Measurements from ENCODE around the gene METTL5.
"Not testable (repeated sequence)": the region's sequence is repeated elsewhere in the genome, so short reads cannot be mapped to it uniquely, and the experiment has no call there.

Gene METTL5

DNA sequence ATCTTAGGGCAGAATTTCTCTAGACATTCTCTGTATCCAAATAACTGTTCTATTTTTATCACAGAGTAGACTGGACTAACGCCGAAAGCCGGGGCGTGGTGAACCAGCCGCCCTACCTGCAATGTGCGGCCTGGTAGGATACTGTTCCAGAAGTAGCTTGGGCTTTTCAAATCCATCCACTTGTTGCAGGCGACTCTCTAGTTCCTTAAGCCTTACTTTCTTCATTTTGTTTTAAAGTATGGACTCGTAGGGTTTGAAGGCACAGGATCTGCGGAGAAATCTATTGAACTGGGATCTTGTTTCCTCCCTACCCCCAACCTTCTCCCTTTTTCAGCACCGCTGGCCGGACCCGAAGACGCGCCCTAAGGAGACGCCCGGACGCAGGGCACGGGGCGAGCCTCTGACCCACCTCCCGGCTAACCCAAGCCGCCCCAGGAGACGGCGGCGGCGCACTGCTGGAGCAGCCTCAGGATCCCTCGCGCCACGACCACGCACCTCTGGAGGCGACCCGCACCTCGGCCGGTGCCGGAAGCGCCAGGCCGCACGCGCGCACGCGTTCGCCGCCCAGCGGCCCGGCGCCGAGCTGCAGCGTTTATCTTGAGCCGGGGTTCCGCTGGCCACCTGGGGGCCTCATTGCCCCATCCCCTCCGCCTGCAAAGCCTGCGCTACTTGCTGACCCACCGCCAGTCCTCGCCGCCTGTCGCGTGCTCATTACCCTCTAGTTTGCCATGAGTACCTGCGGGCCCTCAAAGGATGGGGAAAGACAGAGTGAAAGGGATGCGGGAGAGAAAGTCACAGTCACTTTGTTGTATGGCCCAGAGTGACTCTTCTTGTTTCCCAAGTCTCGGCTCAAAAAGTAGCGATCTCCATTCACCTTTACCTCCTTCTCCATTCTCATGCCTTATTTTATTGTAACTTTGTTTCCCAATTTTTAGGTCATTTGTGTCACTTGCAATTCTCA, at the start of gene METTL5:
TSS of gene METTL5 (minus strand) at position 533 of the 961 bp plus-strand sequence. CDS start at position 225, 308 bp downstream.
- DNase-seq, result peak; percentile 52

- DNase-seq, result no peak
These were observed 47.3 kb upstream of the METTL5 start for GRCh38 chr2:169871994-169872393.

DNA sequence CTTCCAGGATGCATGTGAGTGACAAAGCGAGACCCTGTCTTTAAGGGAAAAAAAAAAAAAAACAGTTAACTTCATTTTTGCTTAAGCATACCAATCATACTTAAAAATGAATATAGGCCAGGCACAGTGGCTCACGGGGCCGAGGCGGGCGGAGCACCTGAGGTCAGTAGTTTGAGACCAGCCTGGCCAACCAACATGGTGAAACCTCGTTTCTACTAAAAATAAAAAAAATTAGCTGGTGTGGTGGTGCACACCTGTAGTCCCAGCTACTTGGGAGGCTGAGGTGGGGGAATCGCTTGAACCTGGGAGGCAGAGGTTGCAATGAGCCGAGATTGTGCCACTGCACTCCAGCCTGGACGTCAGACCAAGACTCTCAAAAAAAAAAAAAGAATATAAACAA, 46.7 kb upstream of the METTL5 start:
- not testable (repeated sequence) for DNase-seq

DNA sequence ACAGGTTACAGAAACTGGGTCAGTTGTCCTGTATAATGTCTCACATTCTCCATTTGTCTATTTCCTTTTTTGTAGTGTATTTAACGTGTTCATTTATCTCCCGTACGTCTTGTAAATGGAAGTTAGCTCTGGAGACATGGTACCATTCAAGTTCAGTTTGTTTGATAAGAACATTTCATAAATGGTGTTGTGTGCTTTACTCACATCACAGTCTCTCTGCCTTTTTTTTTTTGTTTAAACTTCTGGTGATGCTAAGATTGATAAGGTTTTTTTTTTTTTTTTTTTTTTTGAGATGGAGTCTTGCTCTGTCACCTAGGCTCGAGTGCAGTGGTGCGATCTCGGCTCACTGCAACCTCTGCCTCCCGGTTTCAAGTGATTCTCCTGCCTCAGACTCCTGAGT, 44.2 kb upstream of the METTL5 start:
- no peak for DNase-seq

GRCh38 chr2:169867579-169867978, 42.9 kb upstream of the METTL5 start:
- no peak for DNase-seq

DNA sequence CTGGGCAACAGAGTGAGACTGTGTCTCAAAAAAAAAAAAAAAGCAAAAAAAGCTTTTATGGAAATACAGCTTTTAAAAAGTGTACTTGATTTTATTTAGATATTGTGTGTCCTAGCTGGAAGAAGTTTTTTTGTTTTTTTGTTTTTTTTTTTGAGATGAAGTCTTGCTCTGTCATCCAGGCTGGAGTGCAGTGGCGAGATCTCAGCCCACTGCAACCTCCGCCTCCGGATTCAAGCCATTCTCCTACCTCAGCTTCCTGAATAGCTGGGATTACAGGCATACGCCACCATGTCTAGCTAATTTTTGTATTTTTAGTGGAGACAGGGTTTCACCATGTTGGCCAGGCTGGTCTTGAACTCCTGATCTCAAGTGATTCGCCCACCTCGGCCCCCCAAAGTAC, 41.5 kb upstream of the METTL5 start:
- not testable (repeated sequence) for DNase-seq

DNA sequence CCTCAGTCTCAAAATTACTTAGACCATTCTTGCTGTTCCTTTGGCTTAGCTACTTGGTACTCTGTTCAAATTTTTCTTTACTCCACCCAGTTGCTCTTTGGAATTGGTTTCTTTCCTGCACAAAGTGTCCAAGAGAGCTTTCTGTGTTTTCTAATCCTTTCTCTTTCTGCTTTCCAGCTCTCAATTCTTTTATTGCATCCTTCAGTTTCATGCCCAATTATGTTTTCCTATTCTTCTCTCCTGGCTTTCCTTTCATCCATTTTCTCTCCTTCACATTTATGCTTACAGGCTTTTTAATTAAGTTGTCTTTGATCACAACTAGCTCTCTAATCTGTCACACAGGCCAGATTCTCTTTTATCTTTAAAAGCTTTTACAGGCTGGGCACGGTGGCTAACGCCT, 40.8 kb upstream of the METTL5 start:
- DNase-seq, result no peak

GRCh38 chr2:169862816-169863215, 38.1 kb upstream of the METTL5 start:
- no peak for DNase-seq

DNA sequence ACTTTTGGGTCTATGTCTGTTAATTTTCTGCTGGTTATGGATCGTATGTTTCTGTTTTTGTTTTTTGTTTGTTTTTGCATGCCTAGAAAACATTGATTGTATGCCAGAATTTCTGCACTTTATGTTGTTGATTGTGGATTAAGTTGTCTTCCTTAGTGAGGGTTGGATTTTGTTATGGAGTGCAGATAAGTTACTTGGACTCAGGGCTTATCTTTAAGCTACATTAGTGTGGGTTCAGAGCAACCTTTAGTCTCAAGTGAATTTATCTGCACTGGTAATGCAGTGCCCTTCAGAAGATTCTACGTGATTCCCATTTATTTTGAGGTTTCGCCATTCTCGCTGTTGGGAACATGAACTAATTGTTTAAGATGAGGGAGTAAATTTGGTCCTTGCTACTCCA, 35.4 kb upstream of the METTL5 start:
- DNase-seq, result no peak

GRCh38 chr2:169859423-169859822, 34.7 kb upstream of the METTL5 start:
- no peak for DNase-seq

- not testable (repeated sequence) for DNase-seq
These were observed 30.9 kb upstream of the METTL5 start for GRCh38 chr2:169855281-169856258.

DNA sequence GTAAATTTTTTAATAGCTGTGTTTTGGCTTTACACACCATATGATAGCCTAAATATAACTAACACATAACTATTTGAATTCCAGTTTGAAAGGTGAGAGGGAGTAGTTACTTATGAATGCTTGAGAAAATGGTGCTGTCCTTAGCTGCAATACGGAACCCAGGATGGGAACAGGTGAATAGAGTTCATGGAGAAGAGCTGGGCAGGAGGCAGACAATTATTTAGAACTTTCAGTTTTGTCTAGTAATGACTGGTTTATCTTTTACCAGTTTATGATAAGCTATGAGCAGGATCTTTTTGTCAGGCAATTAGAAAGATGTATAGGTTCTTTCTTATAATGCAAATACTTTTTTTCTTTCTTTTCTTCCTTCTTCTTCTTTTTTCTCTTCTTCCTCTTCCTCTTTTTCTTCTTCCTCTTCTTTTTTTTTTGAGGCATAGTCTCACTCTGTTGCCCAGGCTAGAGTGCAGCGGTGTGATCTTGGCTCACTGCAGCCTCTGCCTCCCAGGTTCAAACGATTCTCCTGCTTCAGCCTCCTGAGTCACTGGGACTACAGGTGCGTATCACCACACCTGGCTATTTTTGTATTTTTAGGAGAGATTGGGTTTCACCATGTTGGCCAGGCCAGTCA, 28.4 kb upstream of the METTL5 start:
- no peak for DNase-seq

DNA sequence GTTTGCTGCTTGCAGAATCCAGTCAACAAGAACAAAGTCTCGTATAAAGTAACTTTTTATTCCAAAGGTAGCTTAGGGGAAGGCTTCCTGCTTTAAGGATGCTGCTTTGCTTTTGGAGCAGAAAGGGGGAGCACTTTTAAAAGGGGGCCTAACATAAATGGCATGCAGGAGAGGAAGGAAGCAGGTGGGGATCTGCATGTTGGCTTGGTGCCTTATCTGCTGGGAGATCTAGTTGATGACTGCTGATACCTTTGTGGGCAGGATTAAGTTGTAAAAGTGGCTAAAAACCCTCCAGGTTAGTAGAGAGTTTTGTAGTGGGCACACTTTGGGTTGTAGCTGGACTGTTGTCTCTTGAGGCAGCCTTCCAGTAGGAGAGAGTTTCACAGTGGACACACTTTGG, 25.0 kb upstream of the METTL5 start:
- DNase-seq, result no peak

- not testable (repeated sequence) for DNase-seq
These were observed 24.4 kb upstream of the METTL5 start for GRCh38 chr2:169848959-169849693.

DNA sequence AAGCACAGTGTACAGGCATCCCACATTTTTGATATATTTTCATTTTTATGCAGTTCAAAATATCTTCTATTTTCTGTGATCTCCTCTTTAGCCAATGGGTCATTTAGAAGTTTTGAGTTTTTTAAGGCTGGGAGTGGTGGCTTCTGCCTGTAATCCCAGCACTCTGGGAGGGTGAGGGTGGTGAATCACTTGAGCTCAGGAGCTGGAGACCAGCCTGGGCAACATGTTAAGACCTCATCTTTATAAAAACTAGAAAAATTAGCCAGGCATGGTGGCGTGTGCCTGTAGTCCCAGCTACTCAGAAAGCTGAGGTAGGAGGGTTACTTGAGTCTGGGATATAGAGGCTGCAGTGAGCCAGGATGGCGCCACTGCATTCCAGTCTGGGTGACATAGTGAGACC, 20.3 kb upstream of the METTL5 start:
- DNase-seq, result no peak

DNA sequence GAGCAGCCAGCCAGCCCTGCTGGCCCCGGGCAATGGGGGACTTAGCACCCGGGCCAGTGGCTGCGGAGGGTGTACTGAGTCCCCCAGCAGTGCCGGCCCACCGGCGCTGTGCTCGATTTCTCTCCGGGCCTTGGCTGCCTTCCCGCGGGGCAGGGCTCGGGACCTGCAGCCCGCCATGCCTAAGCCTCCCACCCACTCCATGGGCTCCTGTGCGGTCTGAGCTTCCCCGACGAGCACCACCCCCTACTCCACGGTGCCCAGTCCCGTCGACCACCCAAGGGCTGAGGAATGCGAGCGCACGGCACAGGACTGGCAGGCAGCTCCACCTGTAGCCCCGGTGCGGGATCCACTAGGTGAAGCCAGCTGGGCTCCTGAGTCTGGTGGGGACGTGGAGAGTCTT, 16.9 kb upstream of the METTL5 start:
- DNase-seq, result not testable (repeated sequence)

GRCh38 chr2:169840747-169841142, 16.0 kb upstream of the METTL5 start:
- DNase-seq, result no peak

- no peak for DNase-seq
These were observed 15.4 kb upstream of the METTL5 start for GRCh38 chr2:169839954-169840746.

GRCh38 chr2:169838743-169839489, 14.2 kb upstream of the METTL5 start:
- DNase-seq, result no peak

- DNase-seq, result no peak
These were observed 9.7 kb upstream of the METTL5 start for GRCh38 chr2:169834401-169834800.

All from NCI-H1694 (cell line).